ENCODE measurements around the gene NAV1.

Gene NAV1

DNA sequence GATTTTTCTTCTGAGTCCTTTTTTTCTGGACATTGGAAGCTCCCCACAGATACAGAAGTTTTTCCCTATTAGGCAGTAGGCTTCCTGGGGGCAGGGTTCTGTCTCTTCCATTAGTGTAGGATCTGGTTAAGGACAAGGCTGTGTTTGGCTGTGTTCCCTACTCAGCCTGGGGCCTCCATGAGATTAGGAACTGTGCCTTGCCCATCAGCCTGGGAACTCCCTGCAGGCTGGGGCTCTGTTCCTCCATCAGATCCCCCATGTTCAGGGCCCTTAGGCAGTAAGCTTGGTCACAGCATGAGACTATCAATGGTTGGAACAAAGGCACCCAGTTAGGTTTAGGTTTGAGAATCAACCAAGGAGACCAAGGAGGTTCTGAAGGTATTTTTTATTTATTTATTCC lies 22.7 kb downstream of the NAV1 start:
- no peak for DNase-seq (ENCODE audit: low read depth in 1 of 2, low spot score in 1 of 2)
- in situ Hi-C loops (cut with HindIII; ENCODE audit: low pct_unique_long_range_greater_than_20kb, low sequenced_read_pairs), result no loop called here
- TF ChIP-seq JUND (IDR thresholded peaks at IDR 0.05; ENCODE audit: low read depth), result no peak

DNA sequence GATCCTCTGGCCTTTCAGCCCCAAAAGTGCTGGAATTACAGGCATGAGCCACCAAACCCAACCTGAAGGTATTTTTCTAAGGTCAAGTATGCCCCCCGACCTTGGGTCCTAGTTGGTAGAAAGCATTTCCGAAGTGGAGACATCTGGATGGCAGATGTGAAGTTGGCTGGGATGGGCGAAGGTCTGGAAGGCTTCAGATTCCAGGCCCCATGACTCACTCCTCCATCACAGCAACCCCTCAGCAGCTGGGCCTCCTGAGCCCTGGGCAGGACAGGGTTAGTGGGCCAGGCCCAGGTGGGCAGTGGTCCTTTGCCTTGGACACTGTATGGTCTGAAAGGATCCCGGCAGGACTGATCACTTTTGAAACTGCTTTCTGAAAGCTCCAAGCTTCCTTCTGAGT lies 23.3 kb downstream of the NAV1 start:
- in situ Hi-C loops (cut with HindIII; ENCODE audit: low pct_unique_long_range_greater_than_20kb, low sequenced_read_pairs), result no loop called here
- DNase-seq (ENCODE audit: low read depth in 1 of 2, low spot score in 1 of 2), result no peak
- no peak for TF ChIP-seq JUND (IDR thresholded peaks at IDR 0.05; ENCODE audit: low read depth)

DNA sequence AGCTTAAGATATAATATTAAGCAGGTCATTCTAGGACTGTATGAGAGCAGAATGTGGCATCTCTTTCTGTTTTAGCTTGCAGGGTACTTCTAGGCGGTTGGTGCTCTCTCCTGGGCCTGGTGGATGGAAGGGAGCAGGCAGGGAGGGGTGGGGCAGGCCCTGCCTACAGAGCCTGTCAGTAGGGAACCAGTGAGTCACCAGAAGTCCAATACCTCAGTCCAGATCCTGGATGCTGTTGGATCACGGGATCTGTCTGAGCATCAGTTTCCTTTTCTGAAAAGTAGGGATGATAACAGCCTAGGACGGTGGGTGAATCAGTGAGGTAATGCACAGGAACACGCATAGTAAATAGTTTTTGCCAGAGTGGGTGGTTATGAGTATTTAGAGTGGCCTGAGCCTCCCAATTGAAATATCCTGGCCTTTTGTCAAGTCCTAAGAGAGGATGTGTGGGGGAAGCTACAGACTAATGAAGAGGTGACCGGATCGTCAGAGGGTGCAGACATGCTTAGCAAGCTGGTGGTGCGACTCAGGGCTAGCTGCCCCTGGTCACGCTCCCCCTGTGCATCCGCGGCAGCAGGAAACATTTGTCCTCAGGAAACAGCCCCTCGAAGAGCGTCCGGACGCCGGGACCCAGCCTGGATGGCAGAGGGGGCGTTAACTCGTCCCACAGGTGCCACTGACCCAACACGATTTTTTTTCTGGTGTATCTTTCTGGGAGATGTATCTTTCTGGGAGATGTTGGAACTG lies 23.9 kb downstream of the NAV1 start:
- TF ChIP-seq JUND (IDR thresholded peaks at IDR 0.05; ENCODE audit: low read depth), result no peak
- in situ Hi-C loops (cut with HindIII; ENCODE audit: low pct_unique_long_range_greater_than_20kb, low sequenced_read_pairs), result no loop called here
- DNase-seq (ENCODE audit: low read depth in 1 of 2, low spot score in 1 of 2), result no peak

DNA sequence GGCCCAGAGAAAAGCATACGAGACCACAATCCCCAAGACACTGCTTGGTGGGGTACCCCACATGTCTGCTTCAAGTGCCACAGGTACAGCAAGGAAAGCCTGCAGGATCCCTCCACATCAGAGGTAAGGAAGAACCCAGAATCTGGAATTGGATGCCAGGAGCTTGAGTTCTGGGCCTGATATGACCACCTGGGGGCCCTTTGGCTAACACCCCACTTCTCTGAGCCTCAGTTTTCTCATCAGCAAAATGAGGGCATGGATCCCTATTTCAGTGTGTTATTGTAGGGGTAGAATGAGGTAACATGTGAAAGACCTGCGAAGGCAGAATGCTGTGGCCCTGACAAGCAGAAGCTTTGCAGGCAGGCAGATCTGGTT lies 24.5 kb downstream of the NAV1 start:
- no peak for TF ChIP-seq JUND (IDR thresholded peaks at IDR 0.05; ENCODE audit: low read depth)
- in situ Hi-C loops (cut with HindIII; ENCODE audit: low pct_unique_long_range_greater_than_20kb, low sequenced_read_pairs), result no loop called here
- DNase-seq (ENCODE audit: low read depth in 1 of 2, low spot score in 1 of 2), result no peak

DNA sequence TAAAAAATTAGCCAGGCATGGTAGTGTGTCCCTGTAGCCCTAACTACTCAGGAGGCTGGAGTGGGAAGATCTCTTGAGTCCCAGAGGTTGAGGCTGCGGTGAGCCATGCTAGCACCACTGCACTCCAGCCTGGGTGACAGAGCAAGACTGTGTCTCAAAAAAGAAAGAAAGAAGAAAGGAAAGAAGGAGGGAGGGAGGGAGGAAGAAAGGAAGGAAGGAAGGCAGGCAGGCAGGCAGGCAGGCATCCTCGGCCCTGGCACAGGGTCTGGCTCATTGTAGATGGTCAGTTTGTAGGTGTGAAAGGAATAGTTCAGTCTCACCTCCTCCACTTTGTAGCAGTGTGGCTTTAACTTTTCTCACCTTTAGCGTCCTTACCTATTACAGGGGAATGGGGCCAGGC lies 25.0 kb downstream of the NAV1 start:
- TF ChIP-seq JUND (IDR thresholded peaks at IDR 0.05; ENCODE audit: low read depth), result no peak
- in situ Hi-C loops (cut with HindIII; ENCODE audit: low pct_unique_long_range_greater_than_20kb, low sequenced_read_pairs), result no loop called here
- no peak for DNase-seq (ENCODE audit: low read depth in 1 of 2, low spot score in 1 of 2)

DNA sequence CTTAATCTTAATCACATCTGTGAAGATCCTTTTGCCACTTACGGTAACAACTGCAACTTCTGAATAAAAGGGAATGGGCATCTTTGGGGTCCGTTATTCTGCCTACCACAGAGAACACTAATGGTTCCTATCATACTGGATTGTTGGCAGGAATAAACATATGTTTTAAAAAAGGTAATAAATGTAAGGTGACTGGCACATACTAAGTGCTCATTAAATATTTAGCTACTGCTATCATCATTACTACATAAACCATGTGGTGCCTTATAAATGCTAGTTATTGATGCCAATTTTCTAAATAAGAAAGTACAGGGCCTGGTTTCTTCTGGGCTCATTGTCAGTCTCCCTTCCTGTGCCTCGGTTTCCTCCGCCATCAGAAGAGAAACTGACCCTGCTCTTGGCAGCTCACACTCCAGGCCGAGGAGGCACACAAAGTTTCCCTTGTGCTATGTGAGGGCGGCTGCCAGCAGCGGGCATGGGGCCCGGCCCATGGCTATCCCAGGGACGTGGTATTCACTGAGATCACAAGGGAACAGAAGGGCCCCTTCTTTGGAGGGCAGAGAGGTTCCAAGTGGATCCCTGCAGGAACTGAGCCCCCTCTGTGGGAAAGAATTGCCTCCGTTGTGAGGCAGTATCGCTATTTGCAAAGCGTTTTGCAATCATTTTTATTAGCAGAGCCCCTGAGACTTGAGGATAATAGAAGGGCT lies 26.2 kb downstream of the NAV1 start:
- DNase-seq (ENCODE audit: low read depth in 1 of 2, low spot score in 1 of 2), result no peak
- no peak for TF ChIP-seq JUND (IDR thresholded peaks at IDR 0.05; ENCODE audit: low read depth)
- in situ Hi-C loops (cut with HindIII; ENCODE audit: low pct_unique_long_range_greater_than_20kb, low sequenced_read_pairs), result no loop called here

DNA sequence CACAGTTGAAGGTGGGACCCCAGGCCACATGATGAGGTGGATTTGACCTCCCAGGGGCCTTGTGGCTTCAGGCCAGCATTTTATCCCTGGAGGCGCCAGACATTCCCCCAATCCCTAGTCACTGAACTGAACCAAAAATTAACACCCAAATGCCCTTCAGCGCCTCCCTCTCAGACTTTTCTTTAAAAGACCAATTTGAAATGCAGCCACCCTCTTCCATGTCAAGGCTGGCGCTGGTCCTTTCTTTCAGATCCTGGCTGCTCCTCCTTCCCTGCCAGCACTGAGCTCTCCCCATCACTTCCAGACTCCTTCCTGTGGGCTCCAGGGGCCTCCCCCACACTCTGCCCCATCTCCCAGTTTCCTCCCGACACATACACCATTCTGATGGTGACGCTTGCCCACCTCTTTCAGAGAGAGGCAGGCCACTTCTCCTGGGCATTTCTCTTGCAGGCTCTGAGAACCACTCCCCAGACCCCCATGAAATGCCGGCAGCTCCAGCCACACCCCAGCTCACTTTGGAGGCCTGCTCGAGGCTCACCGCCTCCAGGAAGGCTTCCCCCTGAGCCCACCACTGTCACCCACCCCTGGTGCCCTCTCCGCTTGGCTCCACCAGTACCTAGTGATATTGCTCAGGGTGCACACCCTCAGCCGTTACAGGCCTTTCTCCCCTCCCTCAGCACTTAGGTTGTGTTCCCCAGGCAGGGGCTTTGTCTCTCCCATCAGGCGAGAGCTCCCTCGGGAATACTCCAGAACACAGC lies 27.0 kb downstream of the NAV1 start:
- no peak for TF ChIP-seq JUND (IDR thresholded peaks at IDR 0.05; ENCODE audit: low read depth)
- in situ Hi-C loops (cut with HindIII; ENCODE audit: low pct_unique_long_range_greater_than_20kb, low sequenced_read_pairs), result no loop called here
- no peak for DNase-seq (ENCODE audit: low read depth in 1 of 2, low spot score in 1 of 2)

DNA sequence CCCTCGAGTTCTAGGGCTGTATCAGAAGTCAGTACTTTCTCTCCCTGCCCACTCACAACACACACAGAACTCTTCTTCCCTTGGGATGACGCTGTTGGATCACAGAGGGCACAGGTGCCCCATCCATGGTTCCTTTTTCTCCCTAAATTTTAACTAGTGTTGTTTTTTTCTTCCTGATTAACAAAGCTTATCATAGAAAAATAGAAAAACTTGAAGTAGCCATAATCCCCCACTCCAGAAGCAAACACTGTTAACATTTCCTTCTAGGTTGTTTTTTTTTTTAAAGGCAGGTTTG lies 27.5 kb downstream of the NAV1 start:
- no peak for DNase-seq (ENCODE audit: low read depth in 1 of 2, low spot score in 1 of 2)
- in situ Hi-C loops (cut with HindIII; ENCODE audit: low pct_unique_long_range_greater_than_20kb, low sequenced_read_pairs), result no loop called here
- no peak for TF ChIP-seq JUND (IDR thresholded peaks at IDR 0.05; ENCODE audit: low read depth)

DNA sequence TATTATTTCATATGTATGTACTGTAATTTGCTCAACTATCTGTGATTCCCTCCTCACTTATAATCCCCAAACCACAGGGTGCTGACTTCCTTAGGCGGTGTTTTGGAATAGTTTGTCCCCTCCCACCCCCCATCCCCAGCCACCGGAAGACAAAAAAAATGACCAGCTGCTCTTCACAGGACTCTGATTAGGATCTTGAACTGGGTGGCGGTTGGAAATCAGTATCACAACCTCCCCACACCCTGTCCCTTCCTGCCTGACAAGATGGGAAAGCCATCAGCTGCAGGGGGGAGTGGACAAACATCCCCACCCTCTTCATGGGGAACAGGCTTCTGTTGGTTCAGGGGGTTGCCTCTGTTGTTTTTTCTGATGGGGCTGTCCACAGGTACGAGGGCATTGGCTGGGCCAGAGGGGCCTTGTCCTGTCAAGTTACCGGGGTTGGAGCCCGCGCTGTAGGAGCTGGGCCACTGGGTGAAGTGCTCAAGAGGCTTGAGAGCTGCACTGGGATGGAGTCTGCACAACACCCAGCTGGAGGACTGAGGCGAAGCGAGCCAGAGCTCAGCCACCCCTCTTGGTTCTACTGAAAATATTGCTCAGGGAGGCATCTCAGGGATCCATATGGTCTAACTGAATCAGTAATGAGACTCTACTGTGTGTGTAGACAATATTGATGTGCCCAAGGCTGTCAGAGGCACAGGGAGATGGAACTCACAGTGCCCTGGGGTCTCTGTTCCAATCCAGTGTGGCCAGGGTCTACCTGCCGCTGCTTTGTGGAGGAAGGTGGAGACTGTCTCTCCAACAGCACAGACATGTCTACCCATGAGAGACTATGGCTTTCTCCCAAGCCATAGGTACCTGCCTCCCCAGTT lies 28.2 kb downstream of the NAV1 start:
- in situ Hi-C loops (cut with HindIII; ENCODE audit: low pct_unique_long_range_greater_than_20kb, low sequenced_read_pairs), result no loop called here
- no peak for DNase-seq (ENCODE audit: low read depth in 1 of 2, low spot score in 1 of 2)
- no peak for TF ChIP-seq JUND (IDR thresholded peaks at IDR 0.05; ENCODE audit: low read depth)

DNA sequence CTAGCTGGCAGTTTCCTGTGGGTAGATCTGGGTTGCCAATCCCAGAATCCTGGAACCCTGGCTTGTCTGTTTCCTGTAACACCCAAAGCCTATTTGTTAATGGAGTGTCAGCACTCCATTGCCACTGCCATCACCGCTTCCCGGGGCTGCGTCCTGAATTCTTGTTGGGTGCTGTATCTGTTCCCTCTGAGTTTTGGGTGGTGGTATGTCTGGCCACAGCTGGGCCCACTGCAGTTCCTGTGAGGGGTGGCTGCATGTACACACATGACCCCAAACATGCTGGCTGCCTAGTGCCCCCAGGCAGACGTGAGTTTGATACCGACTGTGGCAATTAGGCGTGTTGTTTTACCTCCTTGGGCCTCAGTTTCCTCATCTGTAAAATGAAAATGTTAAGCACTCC lies 29.3 kb downstream of the NAV1 start:
- in situ Hi-C loops (cut with HindIII; ENCODE audit: low pct_unique_long_range_greater_than_20kb, low sequenced_read_pairs), result no loop called here
- no peak for DNase-seq (ENCODE audit: low read depth in 1 of 2, low spot score in 1 of 2)
- TF ChIP-seq JUND (IDR thresholded peaks at IDR 0.05; ENCODE audit: low read depth), result no peak

DNA sequence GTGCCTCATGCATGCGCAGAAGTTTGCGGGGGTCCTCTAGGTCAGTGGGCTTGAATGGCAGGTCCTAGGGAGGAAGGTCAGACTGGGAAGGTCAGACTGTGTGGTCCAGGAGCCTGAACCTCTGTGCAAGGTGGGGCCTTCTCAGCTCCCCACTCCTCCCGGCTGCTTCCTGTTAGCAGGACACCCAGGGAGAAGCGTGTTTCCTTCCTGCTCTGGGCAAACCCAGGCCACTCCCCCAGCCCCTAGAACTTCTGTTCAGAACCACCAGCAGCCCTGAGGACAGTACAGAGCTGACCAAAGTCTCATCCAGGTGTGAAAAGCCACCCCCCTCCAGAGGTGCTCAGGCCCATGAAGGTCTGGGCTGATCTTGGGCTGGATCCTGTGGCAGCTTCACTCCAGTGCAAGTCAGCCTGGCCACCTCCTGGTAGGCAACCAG lies 29.9 kb downstream of the NAV1 start:
- in situ Hi-C loops (cut with HindIII; ENCODE audit: low pct_unique_long_range_greater_than_20kb, low sequenced_read_pairs), result no loop called here
- no peak for TF ChIP-seq JUND (IDR thresholded peaks at IDR 0.05; ENCODE audit: low read depth)
- no peak for DNase-seq (ENCODE audit: low read depth in 1 of 2, low spot score in 1 of 2)

DNA sequence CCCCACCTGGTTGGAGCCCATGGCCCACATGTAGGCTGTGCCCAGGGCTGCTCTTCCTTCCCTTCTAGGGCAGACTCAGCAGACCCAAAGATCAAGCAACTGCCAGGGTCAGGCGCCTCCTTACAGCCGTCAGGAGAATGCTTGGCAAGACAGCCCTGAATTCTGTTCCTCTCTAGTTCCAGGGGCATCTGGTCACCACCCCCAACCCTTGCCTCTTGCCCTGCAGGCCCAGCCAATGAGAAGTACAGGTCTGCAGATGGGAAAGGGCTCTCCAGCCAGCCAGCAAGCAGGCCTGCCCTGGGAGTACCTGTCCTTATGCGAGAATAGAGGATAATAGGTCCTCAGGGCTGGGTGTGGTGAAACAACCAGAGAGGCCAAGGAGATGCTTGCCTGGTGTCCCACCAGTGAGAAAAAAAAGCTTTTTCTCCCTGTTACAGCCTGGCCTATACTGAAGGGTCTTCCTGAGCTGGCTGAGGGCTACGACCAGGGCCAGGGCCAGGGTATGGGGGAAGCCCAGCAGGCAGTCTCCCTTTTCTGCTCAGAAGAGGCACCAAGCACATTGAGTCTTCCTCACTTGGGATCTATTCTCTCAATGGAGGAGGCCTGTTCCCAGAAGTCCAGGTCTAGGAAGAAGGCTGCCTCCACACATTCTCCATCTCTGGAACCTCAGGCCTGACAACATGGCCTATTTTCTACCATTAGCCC lies 31.4 kb downstream of the NAV1 start:
- in situ Hi-C loops (cut with HindIII; ENCODE audit: low pct_unique_long_range_greater_than_20kb, low sequenced_read_pairs), result no loop called here
- DNase-seq (ENCODE audit: low read depth in 1 of 2, low spot score in 1 of 2), result no peak
- TF ChIP-seq JUND (IDR thresholded peaks at IDR 0.05; ENCODE audit: low read depth), result no peak

Data from T47D (cell line).